Stimulated activated CD4-positive, alpha-beta T cell treated with anti-CD3 and anti-CD28 coated beads, Interleukin-1b, Interleukin-23, amount 100 ng/mL, for 48 hours (primary cell): ENCODE results near the gene ZNF692.
A peak's percentile ranks its signal among the peaks of the same experiment; 100 is the strongest.
"Not testable (repeated sequence)": the region's sequence is repeated elsewhere in the genome, so short reads cannot be mapped to it uniquely, and the experiment has no call there.

Source experiments
- DNase-seq: peaks from one replicate; pipeline ENCODE4 v3.0.0-alpha.2; 2020

The ZNF692 gene, protein sequence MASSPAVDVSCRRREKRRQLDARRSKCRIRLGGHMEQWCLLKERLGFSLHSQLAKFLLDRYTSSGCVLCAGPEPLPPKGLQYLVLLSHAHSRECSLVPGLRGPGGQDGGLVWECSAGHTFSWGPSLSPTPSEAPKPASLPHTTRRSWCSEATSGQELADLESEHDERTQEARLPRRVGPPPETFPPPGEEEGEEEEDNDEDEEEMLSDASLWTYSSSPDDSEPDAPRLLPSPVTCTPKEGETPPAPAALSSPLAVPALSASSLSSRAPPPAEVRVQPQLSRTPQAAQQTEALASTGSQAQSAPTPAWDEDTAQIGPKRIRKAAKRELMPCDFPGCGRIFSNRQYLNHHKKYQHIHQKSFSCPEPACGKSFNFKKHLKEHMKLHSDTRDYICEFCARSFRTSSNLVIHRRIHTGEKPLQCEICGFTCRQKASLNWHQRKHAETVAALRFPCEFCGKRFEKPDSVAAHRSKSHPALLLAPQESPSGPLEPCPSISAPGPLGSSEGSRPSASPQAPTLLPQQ

DNA sequence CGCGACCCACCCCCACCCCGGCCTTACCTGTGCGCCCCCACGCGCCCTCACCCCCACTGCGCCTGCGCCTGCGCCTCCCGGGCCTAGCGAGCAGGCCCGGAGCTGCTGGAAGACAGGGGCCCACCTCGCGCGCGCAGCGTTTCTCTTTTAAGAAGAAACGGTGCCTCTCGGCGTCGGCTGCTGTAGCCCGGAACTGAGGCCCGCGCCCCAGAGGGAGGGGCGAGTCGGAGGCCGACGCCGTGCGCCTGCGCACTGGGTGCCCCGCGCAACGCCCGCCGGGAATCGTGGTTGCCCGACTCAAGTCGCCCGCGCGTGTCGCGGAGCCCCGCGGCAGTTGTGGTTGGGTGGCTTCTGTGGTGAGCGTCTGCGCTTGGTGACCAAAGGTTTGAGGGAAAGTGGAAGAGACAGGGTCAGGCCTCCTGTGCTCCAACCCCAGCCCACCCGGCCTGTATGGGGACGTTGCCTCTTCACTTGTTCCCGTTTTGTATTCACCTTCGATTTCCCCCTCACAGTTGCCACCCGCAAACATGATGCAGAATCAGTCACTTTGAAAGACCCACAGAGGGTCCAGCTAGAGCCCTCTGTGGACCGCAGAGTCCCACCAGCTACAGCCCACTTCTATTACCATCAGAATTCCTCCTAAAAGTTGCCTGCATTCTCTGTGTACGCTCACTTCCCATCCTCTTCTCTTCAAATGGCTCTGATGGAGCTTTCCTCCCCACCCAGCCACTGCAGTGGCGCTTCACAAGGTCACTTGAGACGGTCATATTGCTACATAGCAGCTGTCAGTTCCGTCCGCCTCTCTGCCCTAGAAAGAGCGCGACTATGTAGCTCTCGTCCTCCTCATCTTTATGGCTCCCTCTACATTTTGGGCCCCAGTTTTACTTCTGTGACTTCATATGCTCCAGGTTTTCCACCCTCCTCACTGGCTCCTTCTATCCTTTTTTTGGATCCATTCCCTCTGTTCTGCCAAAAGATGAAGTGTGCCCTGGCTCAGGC is at the start of gene ZNF692:
Gene ZNF692, minus strand, starts transcription at position 195 of the 999 bp plus-strand sequence. CDS start 776 bp downstream, outside the sequence.
- peak; percentile 98 for DNase-seq

DNA sequence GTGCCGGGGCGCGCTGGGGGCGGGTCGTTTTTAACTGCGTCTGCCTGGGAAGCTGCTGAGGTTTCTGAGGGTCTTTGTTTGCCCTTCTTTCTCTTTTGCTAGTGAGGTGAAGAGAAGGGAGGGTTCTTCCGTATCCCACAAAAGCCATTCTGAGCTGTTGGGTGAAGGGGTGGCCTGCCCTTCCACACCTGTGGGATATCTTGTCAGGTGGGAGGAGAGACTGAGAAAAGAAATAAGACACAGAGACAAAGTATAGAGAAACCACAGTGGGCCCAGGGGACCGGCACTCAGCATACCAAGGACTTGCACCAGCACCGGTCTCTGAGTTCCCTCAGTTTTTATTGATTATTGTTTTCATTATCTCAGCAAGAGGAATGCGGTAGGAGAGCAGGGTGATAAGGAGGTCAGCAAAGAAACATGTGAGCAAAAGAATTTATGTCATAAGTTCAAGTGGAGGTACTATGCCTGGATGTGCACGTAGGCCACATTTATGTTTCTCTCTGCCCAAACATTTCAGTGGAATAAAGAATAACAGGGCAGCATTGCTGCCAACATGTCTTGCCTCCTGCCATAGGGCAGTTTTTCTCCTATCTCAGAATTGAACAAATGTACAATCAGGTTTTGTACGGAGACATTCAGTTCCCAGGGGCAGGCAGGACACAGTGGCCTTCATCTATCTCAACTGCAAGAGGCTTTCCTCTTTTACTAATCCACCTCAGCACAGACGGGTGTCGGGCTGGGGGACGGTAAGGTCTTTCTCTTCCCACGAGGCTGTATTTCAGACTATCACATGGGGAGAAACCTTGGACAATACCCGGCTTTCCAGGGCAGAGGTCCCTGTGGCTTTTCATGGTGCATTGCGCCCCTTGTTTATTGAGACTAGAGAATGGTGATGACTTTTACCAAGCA is 48.1 kb upstream of the ZNF692 start:
- no peak for DNase-seq

- peak; percentile 95 for DNase-seq
Measured at GRCh38 chr1:248906009-248906752, 47.3 kb upstream of the ZNF692 start, which contains the start of gene PGBD2. TSS of gene PGBD2 (plus strand) at chr1:248906235. CDS start at chr1:248913863, 7,628 bp downstream.

- DNase-seq: no peak
Measured at GRCh38 chr1:248905662-248906008, 46.8 kb upstream of the ZNF692 start.

GRCh38 chr1:248904437-248905216 is 45.7 kb upstream of the ZNF692 start:
- DNase-seq: no peak

GRCh38 chr1:248901578-248901977 is 42.7 kb upstream of the ZNF692 start:
- DNase-seq: no peak

GRCh38 chr1:248900637-248901036 is 41.8 kb upstream of the ZNF692 start:
- DNase-seq: no peak

- no peak for DNase-seq
Measured at GRCh38 chr1:248897412-248898337, 38.8 kb upstream of the ZNF692 start.

GRCh38 chr1:248894837-248895236 is 36.0 kb upstream of the ZNF692 start:
- no peak for DNase-seq

GRCh38 chr1:248892590-248892989 is 33.7 kb upstream of the ZNF692 start:
- DNase-seq: no peak

GRCh38 chr1:248891758-248892157 is 32.9 kb upstream of the ZNF692 start:
- no peak for DNase-seq

DNA sequence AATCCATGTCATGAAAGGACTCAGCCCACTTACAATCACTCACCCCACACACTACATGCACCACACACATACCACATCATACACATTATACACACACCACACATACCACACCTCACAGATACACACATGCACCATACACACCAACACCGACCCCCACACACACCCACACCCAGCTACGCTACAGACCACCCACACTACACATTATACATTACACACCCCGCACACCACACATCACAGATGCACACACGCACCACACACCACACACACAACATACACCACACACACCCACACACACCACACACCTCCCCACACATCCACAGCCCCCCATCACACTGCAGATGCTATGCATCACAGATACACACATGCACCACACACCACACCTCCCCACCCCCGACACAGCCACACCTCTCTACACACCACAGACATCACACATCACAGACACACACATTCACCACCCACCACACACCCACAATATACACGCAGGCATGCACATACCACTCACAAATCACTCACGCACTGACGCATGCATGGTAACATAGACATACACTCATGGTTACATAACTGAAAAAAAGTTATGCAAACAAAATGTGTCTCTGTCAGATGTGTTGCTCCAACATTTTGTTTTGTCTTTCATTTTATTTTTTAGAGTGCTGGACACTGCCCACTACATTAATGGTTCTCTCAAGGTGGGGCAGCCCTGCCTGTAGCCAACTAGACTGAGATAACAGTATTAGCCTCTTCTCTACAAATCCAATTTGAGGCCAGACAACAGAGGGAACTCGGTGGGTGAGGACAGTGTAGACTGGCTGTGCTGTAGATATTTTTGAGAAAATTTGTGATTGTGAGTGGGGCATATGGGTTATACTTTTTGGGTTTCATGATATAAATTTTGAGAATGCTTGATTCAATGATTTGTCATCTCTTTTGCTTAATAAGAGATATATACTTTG is 31.9 kb upstream of the ZNF692 start:
- no peak for DNase-seq

DNA sequence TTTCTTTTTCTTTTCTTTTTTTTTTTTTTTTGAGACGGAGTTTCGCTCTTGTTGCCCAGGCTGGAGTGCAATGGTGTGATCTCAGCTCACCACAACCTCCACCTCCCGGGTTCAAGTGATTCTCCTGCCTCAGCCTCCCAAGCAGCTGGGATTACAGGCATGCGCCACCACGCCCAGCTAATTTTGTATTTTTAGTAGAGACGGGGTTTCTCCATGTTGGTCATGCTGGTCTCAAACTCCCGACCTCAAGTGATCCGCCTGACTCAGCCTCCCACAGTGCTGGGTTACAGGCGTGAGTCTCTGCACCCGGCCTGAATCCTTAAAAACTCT is 31.0 kb upstream of the ZNF692 start:
- DNase-seq: not testable (repeated sequence)

GRCh38 chr1:248886237-248886895 is 27.5 kb upstream of the ZNF692 start:
- DNase-seq: no peak

GRCh38 chr1:248885646-248886045 is 26.8 kb upstream of the ZNF692 start:
- DNase-seq: no peak

DNA sequence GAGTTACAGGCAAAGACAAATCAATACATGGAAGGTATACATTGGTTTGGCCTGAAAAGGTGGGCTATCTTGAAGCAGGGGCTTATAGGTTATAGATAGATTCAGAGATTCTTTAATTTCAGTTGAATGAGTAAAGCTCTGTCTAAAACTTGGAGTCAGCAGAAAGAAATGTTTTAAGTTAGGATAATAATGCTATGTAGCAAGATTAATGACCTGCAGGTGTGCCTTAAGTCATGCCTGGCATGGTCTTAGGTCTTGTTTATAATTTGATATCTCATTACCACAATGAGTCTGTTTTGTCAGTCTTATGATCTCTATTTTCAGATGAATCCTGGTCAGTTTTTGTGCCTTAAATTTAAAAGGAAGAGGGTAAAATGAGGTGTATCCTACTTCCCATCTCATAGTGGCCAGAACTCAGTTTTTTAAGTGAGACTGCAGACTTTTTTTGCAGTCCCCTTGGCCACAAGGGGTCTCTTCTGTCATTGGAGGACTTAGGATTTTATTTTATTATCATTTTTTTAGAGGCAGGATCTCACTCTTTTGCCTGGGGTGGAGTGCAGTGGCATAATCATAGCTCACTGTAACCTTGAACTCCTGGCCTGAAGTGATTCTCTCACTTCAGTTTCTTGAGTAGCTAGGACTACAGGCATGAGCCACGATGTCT is 25.9 kb upstream of the ZNF692 start:
- DNase-seq: no peak

- DNase-seq: not testable (repeated sequence)
Measured at GRCh38 chr1:248882427-248882826, 23.5 kb upstream of the ZNF692 start.
